ENCODE data around the gene NFS1. TPM values are rescaled to one million over a fixed set of nuclear protein-coding genes. Genes with fewer than 3 reads are reported as not detected.
"Not testable (repeated sequence)": the region's sequence is repeated elsewhere in the genome, so short reads cannot be mapped to it uniquely, and the experiment has no call there.

NFS1 gene
- polyA plus RNA-seq (ENCODE audit: insufficient read length in 10 of 10), result 10 to 100 TPM; 12.6 to 16.9 (median 14.4) TPM
- long read RNA-seq, donor 1, partial matches to known transcripts, result 0 of 2 reads
- long read RNA-seq, donor 1, other reads (novel, unspliced or antisense), result 0 of 2 reads
- long read RNA-seq, donor 2, partial matches to known transcripts, result 270 of 352 reads
- long read RNA-seq, donor 2, other reads (novel, unspliced or antisense), result 80 of 352 reads
- long read RNA-seq, donor 3, result 0 reads
- long read RNA-seq, donor 4, partial matches to known transcripts, result 0 of 1 reads
- long read RNA-seq, donor 4, other reads (novel, unspliced or antisense), result 0 of 1 reads
- long read RNA-seq, donor 5, partial matches to known transcripts, result 0 of 1 reads
- long read RNA-seq, donor 5, other reads (novel, unspliced or antisense), result 0 of 1 reads
- long read RNA-seq, donor 6, partial matches to known transcripts, result 0 of 1 reads
- long read RNA-seq, donor 6, other reads (novel, unspliced or antisense), result 0 of 1 reads
- long read RNA-seq, donor 7, partial matches to known transcripts, result 0 of 2 reads
- long read RNA-seq, donor 7, other reads (novel, unspliced or antisense), result 0 of 2 reads
- long read RNA-seq, donor 8, partial matches to known transcripts, result 0 of 2 reads
- long read RNA-seq, donor 8, other reads (novel, unspliced or antisense), result 0 of 2 reads
- long read RNA-seq, donor 9, result 0 reads

DNA sequence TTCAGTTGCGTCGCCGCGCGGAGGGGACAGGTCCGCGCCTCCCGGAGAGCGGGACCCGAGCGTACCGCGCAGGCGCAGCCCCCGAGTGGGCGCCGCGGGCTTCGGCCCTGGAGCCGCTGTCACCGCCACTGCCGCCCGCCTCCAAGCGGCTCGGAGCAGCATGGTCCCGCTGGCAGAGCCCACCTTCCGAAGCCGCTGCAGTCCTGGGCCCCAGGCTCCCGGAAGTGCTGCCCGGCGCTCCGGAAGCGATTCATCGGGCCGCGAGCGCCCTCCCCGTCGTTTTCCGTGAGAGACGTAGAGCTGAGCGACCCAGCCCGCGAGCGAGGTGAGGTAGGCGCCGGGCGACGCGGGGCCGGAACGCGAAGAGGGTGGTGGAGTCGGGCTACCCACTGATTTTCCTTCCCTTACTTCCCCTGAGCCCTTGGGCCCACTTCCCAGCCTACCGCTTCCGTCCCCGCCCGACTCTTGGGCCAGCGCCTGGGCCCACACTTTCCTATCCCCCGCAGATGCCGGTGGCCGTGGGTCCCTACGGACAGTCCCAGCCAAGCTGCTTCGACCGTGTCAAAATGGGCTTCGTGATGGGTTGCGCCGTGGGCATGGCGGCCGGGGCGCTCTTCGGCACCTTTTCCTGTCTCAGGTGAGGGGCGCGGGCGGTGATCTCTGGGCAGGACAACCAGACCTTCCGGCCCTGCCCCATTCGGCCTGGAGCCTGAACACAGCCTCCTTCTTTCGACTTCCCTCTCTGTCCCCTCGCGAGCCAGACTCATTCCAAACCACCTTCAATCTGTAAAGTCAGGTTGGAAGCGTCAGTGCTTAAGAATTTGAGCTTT is at the start of gene NFS1, which contains the start of gene ROMO1:
NFS1 (minus strand) TSS at position 226 of the 830 bp plus-strand sequence; CDS start at position 162, 64 bp downstream.
ROMO1 (plus strand) TSS at position 279 of the 830 bp plus-strand sequence; CDS start at position 507, 228 bp downstream.
- DNase-seq, result peak; percentile 81 to 96 (median 93)

DNA sequence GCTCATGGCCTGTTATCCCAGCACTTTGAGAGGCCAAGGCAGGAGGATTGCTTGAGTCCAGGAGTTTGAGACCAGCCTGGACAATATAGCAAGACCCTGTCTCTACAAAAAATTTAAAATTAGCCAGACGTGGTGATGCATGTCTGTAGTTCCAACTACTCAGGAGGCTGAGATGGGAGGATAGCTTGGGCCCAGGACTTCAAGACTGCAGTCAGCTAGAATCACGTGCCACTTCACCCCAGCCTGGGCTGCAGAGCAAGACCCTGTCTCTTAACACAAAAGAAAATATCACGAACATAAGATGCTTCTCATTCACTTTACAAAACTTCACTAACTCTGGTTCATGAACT is 45.3 kb upstream of the NFS1 start:
- DNase-seq, result not testable (repeated sequence)

DNA sequence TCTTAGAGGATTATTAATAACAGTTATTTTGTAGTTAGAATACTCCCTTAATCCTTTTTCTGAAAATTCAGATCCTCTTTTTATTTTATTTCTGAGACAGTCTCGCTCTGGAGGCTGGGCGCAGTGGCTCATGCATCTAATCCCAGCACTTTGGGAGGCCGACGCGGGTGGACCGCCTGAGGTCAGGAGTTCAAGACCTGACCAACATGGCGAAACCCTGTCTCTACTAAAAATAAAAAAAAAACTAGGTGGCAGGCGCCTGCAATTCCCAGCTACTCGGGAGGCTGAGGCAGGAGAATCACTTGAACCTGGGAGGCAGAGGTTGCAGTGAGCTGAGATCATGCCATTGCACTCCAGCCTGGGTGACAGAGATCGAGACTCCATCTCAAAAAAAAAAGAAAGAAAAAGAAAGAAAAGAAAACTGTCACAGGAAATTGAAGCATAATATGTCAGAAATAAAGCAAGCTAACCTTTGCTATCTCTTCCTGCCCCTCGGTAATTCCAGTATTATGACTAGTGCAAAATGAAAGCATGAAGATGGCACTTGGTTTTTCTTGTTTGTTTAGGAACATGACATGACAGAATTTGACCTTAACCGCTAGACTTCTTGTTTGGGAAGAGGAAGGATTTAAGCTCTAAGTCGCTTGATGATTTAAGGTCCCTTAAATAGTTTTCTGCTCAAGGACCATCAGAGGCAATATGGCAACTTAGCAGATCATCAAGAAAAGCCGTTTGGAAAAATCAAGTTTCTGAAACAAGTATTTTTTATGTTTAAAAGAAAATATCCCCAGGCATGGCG is 44.7 kb upstream of the NFS1 start:
- DNase-seq, result peak in 1 of 3 donors; percentile 14

DNA sequence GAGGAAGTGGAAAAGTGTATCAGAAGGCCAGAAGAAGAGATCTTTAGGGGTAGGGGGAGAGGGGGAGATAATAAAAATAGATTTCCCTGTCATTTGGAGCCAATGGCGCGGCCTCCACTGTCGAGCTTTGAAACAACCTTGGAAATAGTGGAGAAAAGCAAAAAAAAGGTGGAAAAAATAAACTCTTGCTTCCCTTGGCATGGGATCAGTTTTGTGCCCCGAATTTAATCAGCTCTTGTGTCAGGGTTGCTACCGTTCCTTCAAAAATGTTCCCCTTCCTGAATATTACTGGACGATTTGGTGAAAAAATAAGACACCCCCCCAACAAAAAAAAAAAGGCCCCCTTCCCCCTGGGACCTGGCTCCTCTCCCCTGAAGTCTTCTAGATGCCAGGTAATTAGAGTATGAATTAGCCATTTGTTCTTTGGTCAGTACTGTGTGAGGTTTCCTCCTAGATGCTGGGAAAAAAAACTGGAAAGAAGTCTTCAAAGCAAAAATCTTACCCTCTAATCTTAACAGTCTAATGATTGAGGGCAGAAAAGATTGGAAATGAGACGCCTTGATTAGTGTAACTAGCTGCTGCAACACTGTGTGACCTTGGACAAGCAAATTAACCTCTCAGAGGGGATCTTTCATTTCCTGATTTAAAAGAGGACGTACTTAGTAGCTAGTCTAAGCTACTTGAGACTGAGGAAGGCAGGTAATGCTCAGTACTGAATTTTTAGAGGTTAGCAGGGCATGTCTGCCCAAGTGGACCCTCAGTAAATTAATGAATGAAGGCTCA is 43.8 kb upstream of the NFS1 start:
- DNase-seq, result peak; percentile 18 to 60 (median 28)

DNA sequence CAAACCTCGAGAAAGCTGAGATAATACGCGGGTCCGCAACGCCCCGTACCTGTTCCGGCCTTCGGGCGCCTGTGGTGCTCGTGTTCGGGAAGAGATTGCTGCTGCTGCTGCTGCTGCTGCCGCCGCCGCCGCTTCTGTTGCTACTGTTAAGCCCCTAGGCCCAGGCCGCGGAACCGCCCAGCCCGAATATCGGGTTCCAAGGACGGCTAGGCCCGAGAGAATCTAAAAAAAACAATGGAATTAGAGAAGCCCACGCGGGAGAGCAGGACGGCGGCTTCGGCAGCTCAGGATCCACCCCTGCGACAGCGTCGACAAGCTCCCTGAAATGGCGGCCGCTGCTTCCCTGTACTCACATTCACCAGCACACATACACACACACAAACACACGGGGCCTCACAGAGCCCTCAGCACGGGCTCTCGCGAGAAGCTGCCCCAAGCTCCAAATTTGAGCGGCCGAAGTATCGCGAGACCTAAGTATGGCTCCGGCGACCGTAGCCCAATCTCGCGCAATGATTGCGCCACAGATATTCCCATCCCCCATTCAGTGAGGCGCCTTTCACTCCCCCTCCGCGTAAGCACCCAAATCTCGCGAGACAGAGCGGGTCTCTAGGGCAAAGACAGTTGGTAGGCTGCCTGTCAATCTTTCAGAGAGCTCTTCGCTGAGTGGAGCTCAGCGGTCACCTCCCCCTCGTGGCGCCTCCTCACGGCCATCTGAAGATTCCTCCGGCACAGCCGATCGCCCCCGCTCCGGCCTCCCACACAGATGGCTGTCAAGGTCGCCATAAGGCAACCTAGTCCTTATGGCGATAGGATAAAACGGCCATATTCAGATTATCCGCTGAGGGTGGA is 43.0 kb upstream of the NFS1 start, which contains the start of gene RBM39:
RBM39 (minus strand) TSS at position 369 of the 849 bp plus-strand sequence. CDS start 1,386 bp downstream, outside the sequence.
- peak; percentile 100 for DNase-seq

DNA sequence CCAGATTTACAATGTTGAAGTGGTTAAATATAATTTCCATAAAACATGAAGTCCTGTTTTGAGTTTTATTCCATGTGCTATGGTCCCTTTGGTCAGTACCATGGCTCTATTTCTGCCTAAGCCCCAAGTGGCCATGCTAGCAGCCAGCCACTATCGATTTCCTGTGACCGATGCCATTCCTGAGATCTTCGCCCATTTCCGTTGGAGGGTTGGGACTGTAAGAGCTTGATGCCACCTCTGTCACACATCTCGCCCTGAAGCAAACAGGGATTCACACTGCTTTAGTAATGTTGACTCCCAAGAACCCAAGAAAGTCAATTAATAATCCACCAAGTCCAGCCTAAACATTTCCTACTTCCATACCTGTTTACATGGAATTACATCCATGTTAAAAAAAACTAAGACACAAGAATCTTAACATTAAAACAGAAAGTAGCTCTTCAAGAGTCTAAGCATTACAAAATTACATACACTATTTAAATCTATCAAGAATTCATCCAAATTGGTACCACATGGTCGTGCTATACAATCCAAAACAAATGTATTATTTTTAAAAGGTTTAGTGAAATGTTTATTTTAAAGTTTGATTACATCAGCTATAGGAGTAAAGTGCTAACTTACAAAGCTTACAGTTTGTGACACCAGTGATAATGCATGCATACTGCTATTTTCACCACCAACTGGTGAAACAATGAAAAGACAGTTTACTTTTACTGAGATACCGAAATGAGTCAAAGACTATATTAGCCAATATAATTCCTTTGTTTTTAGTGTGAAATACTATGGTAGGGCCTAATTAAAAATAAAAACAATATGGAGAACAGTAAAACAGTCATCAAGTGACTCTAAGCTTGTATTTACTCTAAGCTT is 40.4 kb upstream of the NFS1 start:
- peak in 1 of 3 donors; percentile 22 for DNase-seq

DNA sequence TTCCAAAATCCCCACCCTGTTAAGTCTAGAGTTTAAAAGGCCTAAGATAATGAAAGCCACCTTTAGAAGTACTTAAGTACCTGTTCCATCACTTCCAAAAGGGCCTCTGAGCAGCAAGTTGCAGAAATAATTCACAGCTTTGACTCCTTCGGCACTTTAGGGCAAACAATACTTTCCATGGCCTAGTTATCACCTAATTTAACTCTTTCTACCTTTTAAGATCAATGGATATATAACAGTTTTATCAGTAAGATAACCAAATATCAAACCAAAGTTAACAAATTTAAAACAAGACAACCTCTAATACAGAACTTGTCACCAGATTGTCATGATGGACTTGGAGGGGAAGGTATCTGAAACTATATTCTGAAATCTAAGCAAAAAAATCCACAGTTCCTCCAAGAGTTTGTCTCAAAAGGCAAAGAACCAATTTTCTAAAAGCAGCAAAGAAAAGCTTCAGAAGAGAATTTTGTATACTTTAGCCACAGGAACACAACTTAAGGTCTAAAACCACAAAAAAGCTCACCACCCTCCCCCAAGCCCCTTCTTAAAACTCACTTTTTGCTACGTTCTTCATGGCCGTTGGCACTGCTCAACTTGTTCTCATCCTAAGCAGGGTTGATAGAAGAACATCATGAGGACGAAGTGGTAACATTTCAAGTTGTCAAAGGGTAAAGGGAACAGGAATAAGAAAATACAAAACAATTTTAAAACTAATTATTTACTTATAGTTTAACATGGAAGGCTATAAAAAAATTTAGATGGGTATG is 39.4 kb upstream of the NFS1 start:
- no peak for DNase-seq

DNA sequence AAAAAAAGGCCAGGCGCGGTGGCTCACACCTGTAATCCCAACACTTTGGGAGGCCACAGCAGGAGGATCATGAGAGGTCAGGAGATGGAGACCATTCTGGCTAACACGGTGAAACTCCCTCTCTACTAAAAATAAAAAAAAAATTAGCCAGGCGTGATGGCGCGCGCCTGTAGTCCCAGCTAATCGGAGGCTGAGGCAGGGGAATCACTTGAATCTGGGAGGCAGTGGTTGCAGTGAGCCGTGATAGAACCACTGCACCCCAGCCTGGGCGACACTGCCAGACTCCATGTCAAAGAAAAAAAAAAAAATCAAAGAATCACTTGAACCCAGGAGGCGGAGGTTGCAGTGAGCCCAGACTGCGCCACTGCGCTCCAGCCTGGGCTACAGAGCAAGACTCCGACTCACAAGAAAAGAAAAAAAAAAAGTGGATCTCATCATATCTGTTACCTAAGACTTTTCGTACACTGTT is 38.7 kb upstream of the NFS1 start:
- DNase-seq, result no peak

DNA sequence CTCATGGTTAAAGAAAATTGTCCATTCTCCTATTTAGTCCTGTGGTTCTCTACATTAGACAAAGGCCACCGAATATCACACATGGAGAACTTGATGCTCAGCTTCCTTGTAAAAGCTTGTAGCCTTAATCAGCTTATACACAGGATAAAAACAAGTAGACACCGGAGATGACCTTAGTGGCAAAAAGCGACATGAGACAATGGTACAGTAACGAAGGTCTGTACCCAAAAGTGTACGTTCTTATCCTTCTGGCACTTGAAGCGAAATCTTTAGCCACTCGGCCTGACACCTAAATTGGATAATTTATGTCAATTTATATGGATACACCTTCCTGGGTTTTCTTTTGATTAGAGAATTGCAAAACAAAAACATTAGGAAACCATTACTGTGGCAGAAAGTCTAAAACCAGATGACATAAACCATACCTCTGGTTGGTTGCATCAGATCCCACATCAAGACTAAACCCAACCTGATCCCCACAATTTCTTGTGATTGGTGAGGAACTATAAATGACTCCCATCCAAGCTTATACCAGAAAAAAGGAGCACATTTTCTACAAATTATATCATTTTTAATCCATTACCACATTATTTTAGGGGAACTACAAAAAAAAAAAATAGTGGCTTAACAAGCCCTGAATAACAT is 36.8 kb upstream of the NFS1 start:
- no peak for DNase-seq

DNA sequence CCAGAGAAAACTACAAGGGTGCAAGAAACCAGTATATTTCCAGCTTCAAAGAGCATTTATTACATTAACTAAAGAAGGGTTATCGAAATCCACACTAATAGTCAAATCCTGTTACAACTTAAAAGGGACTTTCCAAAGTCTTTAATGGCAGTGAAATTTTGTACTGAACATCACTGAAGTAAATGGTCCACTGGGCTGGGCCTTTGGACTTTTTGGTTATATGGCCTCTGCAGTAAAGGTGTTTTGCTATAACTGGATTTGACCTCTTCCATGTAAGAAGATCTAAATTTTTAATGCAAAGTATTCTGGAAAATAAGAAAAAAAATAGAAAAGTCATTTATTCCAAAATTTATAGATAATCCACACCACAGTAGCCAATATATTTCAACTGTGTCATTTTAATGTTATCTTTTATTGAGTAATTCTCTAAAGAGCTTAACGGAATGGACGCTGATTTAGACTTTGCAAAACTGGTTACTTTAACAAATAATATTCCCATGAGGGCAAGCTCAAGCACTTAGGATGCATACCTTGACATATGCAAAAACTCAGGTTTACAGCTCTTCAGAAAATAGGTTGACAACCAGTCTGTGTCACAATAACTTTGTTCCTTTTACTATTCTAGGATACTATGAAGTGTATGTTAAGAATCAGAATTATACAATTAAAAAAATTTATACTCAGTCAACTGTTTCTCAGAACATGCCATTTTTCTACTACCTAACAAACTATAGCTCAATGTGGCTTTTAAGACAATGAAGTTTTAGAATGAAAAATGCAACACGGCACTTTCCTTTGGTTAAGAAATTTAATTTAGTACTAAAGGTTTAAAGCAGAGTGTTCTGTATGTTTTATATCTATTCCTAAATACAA is 35.9 kb upstream of the NFS1 start:
- DNase-seq, result no peak

DNA sequence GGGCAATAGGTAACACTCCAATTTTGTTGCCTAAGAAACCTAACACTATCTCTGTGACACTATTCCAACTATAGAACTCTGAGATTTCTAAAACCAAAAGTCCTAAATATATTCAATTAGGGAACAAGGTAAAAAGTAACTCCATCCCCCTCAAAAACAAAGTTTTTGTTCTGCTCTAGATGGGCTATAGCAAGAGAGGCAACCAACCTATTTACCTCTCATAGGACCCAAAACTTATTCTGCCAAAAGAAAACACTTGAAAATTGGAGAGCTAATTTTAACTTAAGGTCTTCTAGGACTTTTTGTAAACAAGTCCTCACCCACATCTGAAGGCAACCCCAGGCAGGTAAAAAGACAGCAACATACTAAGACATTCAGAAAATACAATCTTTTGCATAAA is 35.2 kb upstream of the NFS1 start:
- no peak for DNase-seq

DNA sequence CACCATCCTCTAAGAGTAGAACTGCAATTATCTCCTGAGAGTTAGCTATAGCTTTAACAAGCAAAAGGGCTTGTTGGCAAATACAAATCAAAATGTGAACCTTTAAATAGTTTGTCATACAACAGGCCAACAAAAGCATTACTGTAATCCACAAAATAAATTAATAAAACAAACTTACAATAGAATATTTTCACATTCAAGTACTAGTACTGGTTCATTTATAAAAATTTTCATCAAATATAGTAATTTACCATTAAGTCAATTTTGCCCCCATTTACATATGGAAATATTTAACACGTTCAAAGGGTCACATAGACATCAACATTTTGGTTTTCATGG is 33.5 kb upstream of the NFS1 start:
- no peak for DNase-seq

DNA sequence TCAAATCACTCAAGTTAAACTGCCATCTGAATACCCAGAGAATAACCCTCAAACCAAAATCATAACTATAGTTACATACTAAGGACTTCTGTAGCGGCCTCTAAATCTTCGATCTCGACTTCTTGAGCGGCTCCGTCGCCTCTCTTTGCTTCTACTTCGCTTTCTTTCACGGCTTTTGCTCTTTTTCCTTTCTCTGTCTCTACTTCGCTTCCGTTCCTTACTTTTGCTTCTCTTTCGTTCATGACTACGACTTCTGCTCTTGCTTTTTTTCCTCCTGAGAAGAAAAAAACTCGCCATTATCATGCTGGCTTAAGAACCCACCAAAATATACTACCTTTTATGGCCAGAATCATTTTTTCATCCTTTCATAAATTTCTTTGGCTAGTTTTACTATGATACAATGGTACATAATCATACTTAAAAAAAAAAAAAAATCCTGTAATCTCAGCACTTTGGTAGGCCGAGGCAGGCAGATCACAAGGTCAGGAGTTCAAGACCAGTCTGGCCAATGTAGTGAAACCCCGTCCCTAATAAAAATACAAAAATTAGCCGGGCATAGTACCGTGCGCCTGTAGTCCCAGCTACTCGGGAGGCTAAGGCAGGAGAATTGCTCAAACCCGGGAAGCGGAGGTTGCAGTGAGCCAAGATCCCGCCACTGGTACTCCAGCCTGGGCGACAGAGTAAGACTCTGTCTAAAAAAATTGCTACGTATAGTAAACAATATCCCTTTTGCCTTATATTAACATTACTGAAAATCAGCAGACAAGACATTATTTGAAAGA is 32.9 kb upstream of the NFS1 start:
- DNase-seq, result no peak

DNA sequence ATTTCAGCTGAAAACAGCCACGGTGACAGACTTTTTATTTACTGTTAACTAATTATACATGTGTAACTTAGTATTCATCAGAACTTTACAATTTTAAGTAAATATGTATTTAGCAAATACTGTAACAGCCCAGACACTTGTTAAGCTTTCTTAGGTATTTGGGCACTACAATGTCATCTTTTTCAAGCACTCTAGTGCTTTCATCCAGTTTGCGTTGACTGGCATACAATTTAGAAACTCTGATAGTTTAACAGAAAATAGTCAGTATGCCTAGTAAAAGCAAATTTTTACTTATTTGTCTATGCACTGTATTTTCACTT is 32.3 kb upstream of the NFS1 start:
- no peak for DNase-seq

All from muscle of back (tissue), 13 donors.